ENCODE data around the gene TRIP4.

Gene TRIP4

GRCh38 chr15:64429448-64429847 is 41.8 kb downstream of the TRIP4 start:
- DNase-seq (ENCODE audit: low spot score) = no peak
- H3K27ac ChIP-seq = no peak overlapping the region
- CTCF ChIA-PET = interaction anchor here (0.7 kb wide), 1 partner anchor 54 kb away, joined by 3 read pairs; no protein-coding TSS in a partner anchor
- TF ChIP-seq CTCF (conservative IDR thresholded peaks at IDR 0.05; ENCODE audit: low read depth) = no peak
- POLR2A ChIA-PET (ENCODE audit: low non-redundant PET) = no interaction called here

- CTCF ChIA-PET = no interaction called here
- no peak for DNase-seq (ENCODE audit: low spot score)
- POLR2A ChIA-PET (ENCODE audit: low non-redundant PET) = interaction anchor here (0.6 kb wide), 1 partner anchor 269 kb away, joined by 3 read pairs; no protein-coding TSS in a partner anchor
- no peak overlapping the region for H3K27ac ChIP-seq
- TF ChIP-seq CTCF (conservative IDR thresholded peaks at IDR 0.05; ENCODE audit: low read depth) = no peak
These were observed 42.5 kb downstream of the TRIP4 start for GRCh38 chr15:64430000-64430735.

- ChIA-PET CTCF (no interaction called here), POLR2A (ENCODE audit: low non-redundant PET) (no interaction called here)
- H3K27ac ChIP-seq = no peak overlapping the region
- no peak for DNase-seq (ENCODE audit: low spot score)
- no peak for TF ChIP-seq CTCF (conservative IDR thresholded peaks at IDR 0.05; ENCODE audit: low read depth)
These were observed 50.3 kb downstream of the TRIP4 start for GRCh38 chr15:64437982-64438381.

- POLR2A ChIA-PET (ENCODE audit: low non-redundant PET) = no interaction called here
- CTCF ChIA-PET = no interaction called here
- TF ChIP-seq CTCF (conservative IDR thresholded peaks at IDR 0.05; ENCODE audit: low read depth) = no peak
- no peak overlapping the region for H3K27ac ChIP-seq
- DNase-seq (ENCODE audit: low spot score) = no peak
These were observed 51.2 kb downstream of the TRIP4 start for GRCh38 chr15:64438653-64439447.

GRCh38 chr15:64441852-64442251 is 54.2 kb downstream of the TRIP4 start:
- no peak overlapping the region for H3K27ac ChIP-seq
- CTCF ChIA-PET = interaction anchor here (0.5 kb wide), 1 partner anchor 56 kb away, joined by 4 read pairs; no protein-coding TSS in a partner anchor
- DNase-seq (ENCODE audit: low spot score) = no peak
- TF ChIP-seq CTCF (conservative IDR thresholded peaks at IDR 0.05; ENCODE audit: low read depth) = no peak
- POLR2A ChIA-PET (ENCODE audit: low non-redundant PET) = no interaction called here

GRCh38 chr15:64443016-64443415 is 55.4 kb downstream of the TRIP4 start:
- peak overlapping the region; percentile 64 for H3K27ac ChIP-seq
- no peak for DNase-seq (ENCODE audit: low spot score)
- POLR2A ChIA-PET (ENCODE audit: low non-redundant PET) = no interaction called here
- CTCF ChIA-PET = interaction anchor here (0.6 kb wide), 1 partner anchor 24 kb away, joined by 5 read pairs; no protein-coding TSS in a partner anchor
- TF ChIP-seq CTCF (conservative IDR thresholded peaks at IDR 0.05; ENCODE audit: low read depth) = no peak

Data from RWPE1 (cell line).